C4-2B (cell line): Measurements from ENCODE around the gene EOGT.

ENCODE experiments used
- CTCF ChIP-seq: fragments of 450-650 bp; conservative IDR thresholded peaks from 2 replicates; pipeline ENCODE4 v1.5.1; 2017; ENCODE audit warnings: mild to moderate bottlenecking
- ZFX ChIP-seq: fragments of 450-650 bp; IDR thresholded peaks from 2 replicates; pipeline ENCODE4 v1.6.1; 2017

- TF ChIP-seq CTCF (no peak), ZFX (no peak)
These were observed 29.4 kb downstream of the EOGT start for GRCh38 chr3:68984011-68984530.
